ENCODE measurements around the gene UTP25.

The UTP25 gene

GRCh38 chr1:209837671-209838070, 9.9 kb downstream of the UTP25 start:
- no peak for FAIRE-seq
- no peak for DNase-seq (ENCODE audit: insufficient read length, low spot score)

DNA sequence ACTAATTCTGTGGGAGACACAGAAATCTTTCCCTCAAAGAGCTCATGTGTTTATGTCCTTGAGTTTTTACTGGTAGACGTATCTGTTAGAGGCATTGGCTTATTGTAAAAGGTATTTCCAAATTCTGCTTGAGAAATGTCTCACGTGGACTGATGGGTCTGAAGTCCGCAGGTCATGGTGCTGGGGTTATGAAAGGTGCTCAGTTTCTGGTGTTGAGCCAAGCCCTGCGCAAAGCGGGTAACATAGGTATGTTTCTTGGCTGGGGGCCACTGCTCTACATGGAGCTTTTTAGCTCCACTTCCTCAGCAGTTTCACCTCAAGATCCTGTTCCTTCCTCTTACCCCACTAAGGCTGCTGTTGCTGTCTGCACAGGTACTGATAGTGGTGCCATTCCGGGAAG, 10.8 kb downstream of the UTP25 start:
- FAIRE-seq (no peak), DNase-seq (ENCODE audit: insufficient read length, low spot score) (no peak)

GRCh38 chr1:209839875-209840546, 12.2 kb downstream of the UTP25 start:
- DNase-seq (ENCODE audit: insufficient read length, low spot score) (peak; percentile 85), FAIRE-seq (peak; percentile 71)

- no peak for FAIRE-seq
- no peak for DNase-seq (ENCODE audit: insufficient read length, low spot score)
Measured at GRCh38 chr1:209840611-209841010, 12.8 kb downstream of the UTP25 start.

DNA sequence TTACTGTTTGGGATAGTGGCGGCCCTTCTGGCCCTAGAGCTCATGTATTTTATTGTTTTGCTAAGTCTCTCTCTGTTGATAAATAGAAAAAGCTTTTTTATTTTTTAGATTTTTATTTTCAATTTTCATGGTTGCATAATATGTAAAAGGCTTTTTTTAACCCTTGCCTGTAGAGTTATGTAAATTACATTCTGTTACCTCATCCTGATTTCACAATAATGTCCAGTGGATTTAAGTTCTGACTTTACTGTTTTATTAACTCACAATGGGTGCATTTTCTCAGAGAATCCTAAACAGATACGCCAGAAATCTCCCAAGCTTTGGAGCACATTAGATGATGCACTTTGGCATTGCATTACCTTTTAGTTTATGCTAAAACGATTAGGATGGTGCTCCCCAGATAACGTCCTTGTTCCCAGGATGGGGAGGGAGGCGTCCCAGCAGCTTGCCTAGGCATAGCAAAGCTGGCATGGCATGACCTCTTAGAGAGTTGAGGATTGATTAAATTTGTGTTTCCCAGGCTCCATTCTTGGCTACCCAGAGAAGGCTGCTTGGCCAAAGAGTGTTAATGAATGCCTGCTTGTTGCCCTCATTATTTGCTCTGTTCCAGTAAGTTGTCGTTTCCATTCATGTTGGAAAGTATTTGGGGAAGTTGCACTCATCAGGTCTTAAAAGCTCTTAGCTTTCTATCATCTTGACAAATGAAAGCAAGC, 17.1 kb downstream of the UTP25 start:
- FAIRE-seq (no peak), DNase-seq (ENCODE audit: insufficient read length, low spot score) (no peak)

DNA sequence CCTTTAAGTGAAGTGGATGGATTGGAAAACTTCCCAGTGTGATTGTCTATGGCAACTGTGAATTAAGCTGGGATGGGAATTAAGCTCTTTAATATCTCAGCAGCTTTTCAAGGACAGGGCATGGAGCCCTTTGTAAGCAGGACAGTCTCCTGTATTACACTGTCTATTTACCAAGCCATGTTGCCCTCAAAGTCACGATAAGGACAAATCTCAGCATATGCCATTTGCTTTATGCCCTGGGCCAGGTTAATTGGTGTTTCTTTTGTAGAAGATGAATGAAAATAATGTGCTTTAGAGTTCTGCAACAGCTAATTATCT, 17.6 kb downstream of the UTP25 start:
- FAIRE-seq (no peak), DNase-seq (ENCODE audit: insufficient read length, low spot score) (no peak)

DNA sequence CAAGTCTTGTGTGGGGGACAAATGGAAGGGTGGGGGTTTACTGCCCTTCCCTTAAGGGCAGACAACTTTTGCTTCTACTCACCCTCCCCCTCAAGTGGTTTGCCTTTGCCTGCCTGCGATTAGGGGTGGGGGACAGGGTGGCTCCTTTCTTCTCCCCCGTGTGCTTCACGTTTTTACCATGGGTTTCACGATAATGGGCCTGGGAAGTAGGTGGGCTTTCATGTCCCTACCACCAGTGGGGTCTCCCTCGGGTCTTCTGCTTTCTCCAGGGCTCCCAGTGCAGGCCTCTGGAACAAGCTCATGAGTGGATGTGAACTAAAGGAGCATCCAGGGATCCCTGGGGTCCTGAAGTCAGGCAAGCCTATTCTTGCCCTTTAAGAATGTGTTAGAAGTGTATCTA, 21.6 kb downstream of the UTP25 start:
- DNase-seq (ENCODE audit: insufficient read length, low spot score) (no peak), FAIRE-seq (no peak)

- peak; percentile 75 for FAIRE-seq
- peak; percentile 58 for DNase-seq (ENCODE audit: insufficient read length, low spot score)
Measured at GRCh38 chr1:209850342-209850979, 22.7 kb downstream of the UTP25 start.

DNA sequence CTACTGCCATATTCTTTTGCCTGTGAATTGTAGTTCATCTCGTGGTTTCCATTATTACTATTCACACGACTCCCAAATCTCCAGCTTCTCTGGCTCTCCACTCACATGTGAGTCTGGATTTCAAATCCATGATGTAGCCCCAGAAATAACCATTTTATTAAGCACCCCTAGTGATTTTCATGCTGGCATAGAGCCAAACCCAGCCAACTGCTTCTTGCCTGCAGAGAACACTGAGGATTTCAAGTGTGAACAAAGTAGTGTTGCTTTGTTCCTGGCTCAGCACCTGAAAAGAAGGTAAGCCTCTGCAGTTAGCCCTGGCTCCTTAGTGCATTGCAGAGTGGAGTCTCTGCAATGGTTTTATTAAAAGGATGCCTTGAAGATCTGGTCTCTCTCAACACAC, 25.9 kb downstream of the UTP25 start:
- DNase-seq (ENCODE audit: insufficient read length, low spot score): no peak
- no peak for FAIRE-seq

GRCh38 chr1:209854196-209854595, 26.4 kb downstream of the UTP25 start:
- DNase-seq (ENCODE audit: insufficient read length, low spot score) (no peak), FAIRE-seq (no peak)

DNA sequence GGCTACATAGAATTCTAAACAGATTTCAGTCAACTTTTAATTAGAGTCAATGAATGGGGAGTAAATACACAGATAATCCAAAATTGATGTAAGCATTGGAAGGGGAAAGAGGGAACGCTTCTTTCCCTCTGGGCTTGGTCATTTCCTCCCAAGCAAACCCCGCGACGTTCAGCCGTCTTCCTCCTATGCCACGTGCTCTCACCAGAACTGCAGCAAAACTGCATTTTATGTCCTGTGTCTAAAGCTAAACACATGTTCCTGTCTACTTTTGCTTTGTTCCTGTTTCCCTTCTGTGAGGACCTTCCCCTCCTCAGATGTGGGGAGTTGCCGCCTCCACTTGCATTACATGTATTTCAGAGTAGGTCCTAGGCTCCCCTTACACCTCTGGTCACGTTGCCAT, 27.2 kb downstream of the UTP25 start:
- DNase-seq (ENCODE audit: insufficient read length, low spot score) (no peak), FAIRE-seq (no peak)

DNA sequence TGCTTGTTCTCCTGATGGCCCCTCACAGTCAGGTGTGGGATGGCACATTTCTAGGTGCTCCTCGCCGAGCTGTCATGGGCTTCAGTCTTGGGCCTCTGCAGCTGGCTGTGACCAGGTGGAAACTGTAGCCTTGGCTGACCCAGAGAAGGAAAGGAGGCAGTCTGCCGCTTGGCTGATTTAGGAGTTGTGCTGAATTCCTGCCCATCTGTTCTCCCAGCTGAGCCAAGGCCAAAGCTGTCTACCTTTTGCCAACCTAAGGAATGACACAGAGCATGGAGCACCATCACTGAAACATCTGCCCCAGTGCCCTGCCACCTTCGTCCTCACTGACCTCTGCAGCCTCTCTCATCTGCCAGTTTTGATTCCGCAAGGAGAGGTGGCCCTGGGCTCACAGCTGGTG, 27.9 kb downstream of the UTP25 start:
- FAIRE-seq (no peak), DNase-seq (ENCODE audit: insufficient read length, low spot score) (no peak)

GRCh38 chr1:209858561-209859103, 30.9 kb downstream of the UTP25 start:
- DNase-seq (ENCODE audit: insufficient read length, low spot score) (no peak), FAIRE-seq (no peak)

- DNase-seq (ENCODE audit: insufficient read length, low spot score): peak; percentile 86
- no peak for FAIRE-seq
Measured at GRCh38 chr1:209860293-209860881, 32.6 kb downstream of the UTP25 start.

DNA sequence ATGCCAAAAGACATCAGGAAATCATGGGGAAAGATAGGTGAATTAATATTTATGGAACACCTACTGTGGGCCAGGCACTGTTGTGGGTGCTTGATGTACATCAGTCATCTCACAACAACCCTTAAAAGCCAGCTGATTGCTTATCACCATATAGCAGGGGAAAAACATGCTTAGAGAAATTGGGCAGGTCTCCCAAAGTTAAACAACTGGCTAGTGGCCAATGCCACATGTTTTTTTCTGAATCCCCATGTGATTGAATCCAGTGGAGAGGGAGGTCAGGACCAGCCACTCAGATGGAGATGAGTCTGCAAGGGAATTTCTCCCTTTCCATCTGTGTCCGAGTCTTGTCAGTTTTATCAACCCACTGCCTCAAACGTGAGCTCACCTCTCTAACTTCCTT, 33.5 kb downstream of the UTP25 start:
- DNase-seq (ENCODE audit: insufficient read length, low spot score): no peak
- FAIRE-seq: no peak

GRCh38 chr1:209862391-209863356, 34.9 kb downstream of the UTP25 start:
- no peak for FAIRE-seq
- no peak for DNase-seq (ENCODE audit: insufficient read length, low spot score)

DNA sequence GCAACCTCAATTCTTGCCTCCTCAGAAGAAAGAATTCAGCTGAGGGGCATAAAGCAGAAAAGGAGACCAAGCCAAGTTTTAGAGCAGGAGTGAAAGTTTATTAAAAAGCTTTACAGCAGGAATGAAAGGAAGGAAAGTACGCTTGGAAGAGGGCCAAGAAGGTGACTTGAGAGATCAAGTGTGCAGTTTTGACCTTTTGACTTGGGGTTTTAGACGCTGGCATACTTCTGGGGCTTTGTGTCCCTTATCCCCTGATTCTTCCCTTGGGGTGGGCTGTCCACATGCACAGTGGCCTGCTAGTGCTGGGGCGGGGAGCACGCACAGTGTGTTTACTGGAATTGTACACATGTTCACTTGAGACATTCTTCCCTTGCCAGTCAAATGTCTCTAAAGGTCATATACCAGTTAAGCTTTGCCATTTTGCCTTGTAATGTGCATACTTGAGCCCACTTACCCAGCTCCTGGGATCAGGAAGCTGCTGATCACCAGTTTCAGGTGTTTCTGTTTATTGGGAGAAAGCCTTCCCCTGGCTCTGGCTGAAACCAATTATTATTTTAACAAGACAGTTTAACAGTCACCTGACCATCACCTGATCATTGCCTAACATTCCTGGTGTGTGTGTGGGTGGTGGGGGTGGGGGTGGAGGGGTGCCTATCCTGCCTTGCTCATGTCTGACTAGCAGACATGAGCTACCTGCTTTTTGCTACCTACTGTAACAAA, 36.2 kb downstream of the UTP25 start:
- no peak for FAIRE-seq

GRCh38 chr1:209866201-209866600, 38.4 kb downstream of the UTP25 start:
- FAIRE-seq: no peak
- DNase-seq (ENCODE audit: insufficient read length, low spot score): no peak

More for the DNA sequence above, 36.2 kb downstream of the UTP25 start:
- no peak for DNase-seq (ENCODE audit: insufficient read length, low spot score)

DNA sequence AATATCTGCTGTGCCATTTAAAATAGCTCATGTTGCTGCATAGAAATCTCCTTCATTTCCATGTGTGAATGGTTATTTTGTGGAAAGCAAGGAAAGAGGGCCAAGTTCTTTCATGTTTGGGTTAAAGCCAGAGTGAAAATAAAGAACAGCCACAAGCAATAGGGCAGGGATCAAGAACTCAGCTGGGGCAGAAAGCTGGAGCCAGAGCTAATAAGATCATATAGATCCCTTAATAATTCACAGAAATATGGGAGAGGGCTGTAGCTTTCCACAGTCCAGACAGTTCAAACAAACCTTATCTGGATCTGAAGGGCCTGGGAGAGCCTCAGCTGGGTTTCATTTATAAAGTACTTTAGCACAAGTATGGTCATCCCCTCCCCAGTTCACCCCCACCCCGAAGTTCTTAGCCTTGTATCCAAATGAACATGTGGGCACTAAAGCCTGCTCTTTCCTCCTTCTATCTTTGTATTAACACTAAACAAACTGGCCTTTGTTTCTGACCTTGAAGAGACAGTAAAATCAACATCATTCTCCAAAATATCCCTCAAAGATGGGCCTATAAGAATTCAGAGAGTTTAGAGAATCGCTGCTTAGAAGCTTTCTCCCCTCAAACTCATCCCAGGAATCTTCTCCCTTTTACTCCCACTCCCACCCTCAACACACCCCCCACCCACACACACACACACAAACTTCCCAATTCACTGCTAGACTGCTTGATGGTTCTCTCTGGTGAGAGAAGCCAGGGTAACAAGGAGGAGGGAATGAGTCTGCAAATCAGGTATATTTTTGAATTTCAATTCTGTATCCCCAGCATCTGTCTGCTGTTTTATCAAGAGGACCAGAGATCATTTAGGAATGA, 41.7 kb downstream of the UTP25 start:
- DNase-seq (ENCODE audit: insufficient read length, low spot score): no peak
- FAIRE-seq: no peak

Measured in HTR-8/SVneo (cell line).